ENCODE results near the gene PTPRG.

PTPRG gene

GRCh38 chr3:61954097-61954540 lies 392.7 kb downstream of the PTPRG start:
- Mint-ChIP-seq H3K4me1 (no peaks in the 10 kb centered on the region), H3K36me3 (no peaks in the 10 kb centered on the region), H3K27ac (no peak overlapping the region), H3K4me3 (no peak overlapping the region), H3K9me3 (peaks cover 2% of the 10 kb centered on the region)
- no peak for ATAC-seq
- DNase-seq (ENCODE audit: low spot score in 2 of 2), result no peak

- H3K4me1 Mint-ChIP-seq, result no peaks in the 10 kb centered on the region
- H3K4me3 Mint-ChIP-seq, result no peak overlapping the region
- DNase-seq (ENCODE audit: low spot score in 2 of 2) (no peak), ATAC-seq (no peak)
- H3K27ac Mint-ChIP-seq, result no peak overlapping the region
- peaks cover 2% of the 10 kb centered on the region for H3K9me3 Mint-ChIP-seq
- no peaks in the 10 kb centered on the region for H3K36me3 Mint-ChIP-seq
These were observed 394.1 kb downstream of the PTPRG start for GRCh38 chr3:61955483-61955882.

DNA sequence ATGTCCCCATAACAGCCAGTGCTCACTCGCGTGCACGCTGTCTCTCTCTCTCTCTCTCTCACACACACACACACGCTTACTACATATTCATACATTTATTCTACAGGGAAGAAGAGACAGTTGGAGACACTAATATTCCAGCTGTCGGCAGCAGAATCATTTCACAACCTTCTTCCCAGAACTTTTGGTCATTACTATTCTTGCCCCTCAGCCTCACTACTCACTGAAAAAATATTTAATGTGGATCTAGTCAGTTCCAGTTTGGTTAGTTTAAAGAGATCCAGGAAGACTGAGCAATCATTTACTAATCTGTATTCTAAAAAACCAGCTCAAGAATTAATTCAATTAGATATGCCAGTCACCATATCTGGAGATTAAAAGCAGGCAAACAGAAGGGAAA lies 394.9 kb downstream of the PTPRG start:
- no peaks in the 10 kb centered on the region for H3K36me3 Mint-ChIP-seq
- peaks cover 2% of the 10 kb centered on the region for H3K9me3 Mint-ChIP-seq
- H3K4me1 Mint-ChIP-seq, result no peaks in the 10 kb centered on the region
- no peak for DNase-seq (ENCODE audit: low spot score in 2 of 2)
- no peak overlapping the region for H3K4me3 Mint-ChIP-seq
- ATAC-seq, result no peak
- no peak overlapping the region for H3K27ac Mint-ChIP-seq

GRCh38 chr3:61957259-61957658 lies 395.9 kb downstream of the PTPRG start:
- Mint-ChIP-seq H3K4me3 (no peak overlapping the region), H3K4me1 (no peaks in the 10 kb centered on the region), H3K27ac (no peak overlapping the region), H3K36me3 (no peaks in the 10 kb centered on the region), H3K9me3 (peaks cover 2% of the 10 kb centered on the region)
- no peak for DNase-seq (ENCODE audit: low spot score in 2 of 2)
- ATAC-seq, result no peak

DNA sequence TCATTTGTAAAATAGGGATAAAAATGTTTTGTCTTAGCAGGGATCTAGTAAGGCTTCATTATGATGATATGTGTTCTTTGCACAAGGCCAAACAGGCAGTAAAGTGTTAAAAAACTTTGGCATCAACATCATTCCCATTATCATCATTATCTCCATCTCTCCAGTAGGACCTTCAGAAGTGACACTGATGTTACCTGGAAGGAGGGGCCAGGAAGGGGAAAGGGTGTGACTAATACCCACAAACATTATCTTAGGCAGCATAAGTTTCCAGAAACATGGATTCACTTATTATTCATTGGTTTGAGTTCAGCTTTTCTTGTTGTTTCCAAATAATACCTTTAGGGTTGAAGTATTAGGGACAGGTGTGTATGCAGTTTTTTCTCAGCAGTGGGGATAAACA lies 399.6 kb downstream of the PTPRG start:
- no peaks in the 10 kb centered on the region for H3K36me3 Mint-ChIP-seq

GRCh38 chr3:61961900-61962299 lies 400.5 kb downstream of the PTPRG start:
- Mint-ChIP-seq H3K27ac (no peak overlapping the region), H3K36me3 (no peaks in the 10 kb centered on the region), H3K4me3 (no peak overlapping the region), H3K9me3 (no peaks in the 10 kb centered on the region), H3K4me1 (no peaks in the 10 kb centered on the region)
- no peak for DNase-seq (ENCODE audit: low spot score in 2 of 2)
- ATAC-seq, result no peak

More for the DNA sequence above, 399.6 kb downstream of the PTPRG start:
- H3K27ac Mint-ChIP-seq, result no peak overlapping the region
- peaks cover 2% of the 10 kb centered on the region for H3K9me3 Mint-ChIP-seq
- no peak for ATAC-seq
- H3K4me3 Mint-ChIP-seq, result no peak overlapping the region
- H3K4me1 Mint-ChIP-seq, result no peaks in the 10 kb centered on the region
- DNase-seq (ENCODE audit: low spot score in 2 of 2), result no peak

- no peak overlapping the region for H3K27ac Mint-ChIP-seq
- DNase-seq (ENCODE audit: low spot score in 2 of 2), result no peak
- H3K36me3 Mint-ChIP-seq, result no peaks in the 10 kb centered on the region
- H3K4me1 Mint-ChIP-seq, result no peaks in the 10 kb centered on the region
- no peak overlapping the region for H3K4me3 Mint-ChIP-seq
- no peak for ATAC-seq
- H3K9me3 Mint-ChIP-seq, result no peaks in the 10 kb centered on the region
These were observed 403.2 kb downstream of the PTPRG start for GRCh38 chr3:61964566-61964965.

- H3K4me3 Mint-ChIP-seq, result no peak overlapping the region
- H3K36me3 Mint-ChIP-seq, result no peaks in the 10 kb centered on the region
- H3K27ac Mint-ChIP-seq, result no peak overlapping the region
- H3K9me3 Mint-ChIP-seq, result no peaks in the 10 kb centered on the region
- DNase-seq (ENCODE audit: low spot score in 2 of 2) (no peak), ATAC-seq (no peak)
- H3K4me1 Mint-ChIP-seq, result no peaks in the 10 kb centered on the region
These were observed 404.4 kb downstream of the PTPRG start for GRCh38 chr3:61965770-61966131.

- ATAC-seq, result no peak
- Mint-ChIP-seq H3K36me3 (no peaks in the 10 kb centered on the region), H3K9me3 (no peaks in the 10 kb centered on the region), H3K27ac (no peak overlapping the region), H3K4me1 (no peaks in the 10 kb centered on the region), H3K4me3 (no peak overlapping the region)
- no peak for DNase-seq (ENCODE audit: low spot score in 2 of 2)
These were observed 404.8 kb downstream of the PTPRG start for GRCh38 chr3:61966200-61966599.

DNA sequence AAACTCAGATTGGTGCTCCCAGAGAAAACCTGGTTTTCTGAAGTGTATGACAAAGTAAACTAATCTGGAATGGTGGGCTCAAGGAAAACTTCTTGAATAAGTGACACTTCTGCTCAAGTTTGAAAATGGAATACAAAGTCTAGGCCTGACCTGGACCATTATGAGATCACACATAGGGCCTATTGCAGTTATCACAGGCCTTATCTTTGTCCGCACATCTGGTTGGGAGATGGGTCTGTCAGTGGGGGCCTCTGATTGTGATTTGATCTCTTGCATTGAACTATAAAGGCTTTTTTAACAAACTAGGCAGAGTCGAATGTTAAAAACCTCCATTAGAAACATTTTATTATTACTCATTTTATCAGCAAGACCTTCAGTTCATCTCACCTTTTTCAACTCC lies 405.6 kb downstream of the PTPRG start:
- no peak for ATAC-seq
- no peaks in the 10 kb centered on the region for H3K4me1 Mint-ChIP-seq
- H3K27ac Mint-ChIP-seq, result no peak overlapping the region
- H3K9me3 Mint-ChIP-seq, result peaks cover 1% of the 10 kb centered on the region
- H3K4me3 Mint-ChIP-seq, result no peak overlapping the region
- H3K36me3 Mint-ChIP-seq, result no peaks in the 10 kb centered on the region
- DNase-seq (ENCODE audit: low spot score in 2 of 2), result no peak

- ATAC-seq, result no peak
- DNase-seq (ENCODE audit: low spot score in 2 of 2), result no peak
- no peak overlapping the region for H3K4me3 Mint-ChIP-seq
- H3K4me1 Mint-ChIP-seq, result no peaks in the 10 kb centered on the region
- no peak overlapping the region for H3K27ac Mint-ChIP-seq
- peaks cover 2% of the 10 kb centered on the region for H3K9me3 Mint-ChIP-seq
- H3K36me3 Mint-ChIP-seq, result no peaks in the 10 kb centered on the region
These were observed 406.6 kb downstream of the PTPRG start for GRCh38 chr3:61967937-61968336.

DNA sequence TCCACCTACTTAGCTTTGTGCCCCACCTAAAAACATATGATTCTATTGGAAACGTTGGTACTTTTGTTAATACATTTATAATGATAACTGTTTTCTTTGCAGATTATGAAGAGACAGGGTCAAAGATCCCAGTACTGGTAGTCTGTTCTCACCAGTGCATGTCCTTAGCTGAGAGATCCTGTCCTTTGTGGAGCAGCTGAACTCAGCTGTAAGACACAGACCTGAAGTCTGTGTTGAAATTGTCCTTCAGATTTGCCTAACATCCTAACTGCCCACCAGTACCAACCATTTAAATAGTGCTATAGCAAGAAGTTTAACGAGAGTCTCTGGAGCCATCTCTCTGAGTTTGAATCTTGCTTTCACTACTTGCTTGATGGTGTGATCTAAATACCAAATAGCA lies 413.3 kb downstream of the PTPRG start:
- no peak for DNase-seq (ENCODE audit: low spot score in 2 of 2)
- Mint-ChIP-seq H3K36me3 (no peaks in the 10 kb centered on the region), H3K4me3 (no peak overlapping the region), H3K4me1 (no peaks in the 10 kb centered on the region), H3K27ac (no peak overlapping the region), H3K9me3 (peaks cover 2% of the 10 kb centered on the region)
- ATAC-seq, result no peak

GRCh38 chr3:61975199-61975598 lies 413.8 kb downstream of the PTPRG start:
- Mint-ChIP-seq H3K27ac (no peak overlapping the region), H3K36me3 (no peaks in the 10 kb centered on the region), H3K9me3 (peaks cover 2% of the 10 kb centered on the region), H3K4me1 (no peaks in the 10 kb centered on the region), H3K4me3 (no peak overlapping the region)
- ATAC-seq, result no peak
- DNase-seq (ENCODE audit: low spot score in 2 of 2), result no peak

- Mint-ChIP-seq H3K36me3 (no peaks in the 10 kb centered on the region), H3K4me3 (no peak overlapping the region), H3K27ac (no peak overlapping the region), H3K9me3 (peaks cover 2% of the 10 kb centered on the region), H3K4me1 (no peaks in the 10 kb centered on the region)
- DNase-seq (ENCODE audit: low spot score in 2 of 2) (no peak), ATAC-seq (no peak)
These were observed 414.6 kb downstream of the PTPRG start for GRCh38 chr3:61975936-61976335.

DNA sequence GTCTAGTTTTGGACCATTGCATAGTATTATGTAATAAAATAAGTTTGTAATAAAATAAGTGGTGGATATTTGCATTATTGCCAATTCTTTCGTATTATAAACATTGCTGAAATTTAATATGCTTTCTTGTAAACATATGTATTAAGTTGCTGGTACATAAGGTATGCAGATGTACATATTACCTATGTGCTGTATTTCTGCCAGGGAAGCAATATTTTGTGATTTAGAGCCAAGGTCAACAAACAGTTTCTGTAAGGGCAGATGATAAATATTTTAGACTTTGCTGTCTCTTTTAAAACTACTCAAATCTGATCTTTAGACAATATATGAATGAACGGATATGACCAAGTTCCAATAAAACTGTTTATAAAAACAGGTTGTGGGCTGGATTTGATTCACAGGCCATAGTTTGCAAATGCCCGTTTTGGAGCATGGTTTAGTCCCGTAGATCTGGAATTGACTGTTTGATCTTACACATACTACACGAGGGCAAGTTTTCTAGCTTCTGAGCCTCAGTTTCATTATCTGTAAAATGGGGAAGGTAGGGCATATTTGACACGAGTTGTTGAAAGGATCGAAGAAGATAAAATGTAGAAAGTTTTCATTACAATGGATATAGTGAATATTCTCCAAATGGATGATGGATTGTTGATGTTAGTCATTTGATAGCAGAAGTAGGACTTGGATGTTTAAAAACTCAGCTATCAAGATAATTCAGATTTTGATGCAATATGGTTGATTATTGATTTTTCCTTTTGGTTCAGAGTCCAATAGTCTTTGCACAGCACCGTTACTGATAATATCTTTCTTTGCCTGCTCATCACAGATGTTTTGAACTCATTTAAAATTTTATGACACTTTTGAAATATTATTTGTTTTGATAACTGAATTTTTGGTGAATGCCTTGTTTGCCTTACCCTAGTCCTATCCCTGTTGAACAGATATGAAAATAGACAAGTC lies 417.4 kb downstream of the PTPRG start:
- H3K4me3 Mint-ChIP-seq, result no peak overlapping the region
- H3K4me1 Mint-ChIP-seq, result no peaks in the 10 kb centered on the region
- no peaks in the 10 kb centered on the region for H3K9me3 Mint-ChIP-seq
- H3K36me3 Mint-ChIP-seq, result no peaks in the 10 kb centered on the region
- H3K27ac Mint-ChIP-seq, result no peak overlapping the region
- no peak for DNase-seq (ENCODE audit: low spot score in 2 of 2)
- ATAC-seq, result no peak

GRCh38 chr3:61979638-61980037 lies 418.3 kb downstream of the PTPRG start:
- Mint-ChIP-seq H3K4me1 (no peaks in the 10 kb centered on the region), H3K9me3 (no peaks in the 10 kb centered on the region), H3K36me3 (no peaks in the 10 kb centered on the region), H3K27ac (no peak overlapping the region), H3K4me3 (no peak overlapping the region)
- DNase-seq (ENCODE audit: low spot score in 2 of 2) (no peak), ATAC-seq (no peak)
